ENCODE measurements around the gene DOCK2.

GRCh38 chr5:170081616-170082015 is 444.5 kb downstream of the DOCK2 start:
- TF ChIP-seq, protein P1, sequence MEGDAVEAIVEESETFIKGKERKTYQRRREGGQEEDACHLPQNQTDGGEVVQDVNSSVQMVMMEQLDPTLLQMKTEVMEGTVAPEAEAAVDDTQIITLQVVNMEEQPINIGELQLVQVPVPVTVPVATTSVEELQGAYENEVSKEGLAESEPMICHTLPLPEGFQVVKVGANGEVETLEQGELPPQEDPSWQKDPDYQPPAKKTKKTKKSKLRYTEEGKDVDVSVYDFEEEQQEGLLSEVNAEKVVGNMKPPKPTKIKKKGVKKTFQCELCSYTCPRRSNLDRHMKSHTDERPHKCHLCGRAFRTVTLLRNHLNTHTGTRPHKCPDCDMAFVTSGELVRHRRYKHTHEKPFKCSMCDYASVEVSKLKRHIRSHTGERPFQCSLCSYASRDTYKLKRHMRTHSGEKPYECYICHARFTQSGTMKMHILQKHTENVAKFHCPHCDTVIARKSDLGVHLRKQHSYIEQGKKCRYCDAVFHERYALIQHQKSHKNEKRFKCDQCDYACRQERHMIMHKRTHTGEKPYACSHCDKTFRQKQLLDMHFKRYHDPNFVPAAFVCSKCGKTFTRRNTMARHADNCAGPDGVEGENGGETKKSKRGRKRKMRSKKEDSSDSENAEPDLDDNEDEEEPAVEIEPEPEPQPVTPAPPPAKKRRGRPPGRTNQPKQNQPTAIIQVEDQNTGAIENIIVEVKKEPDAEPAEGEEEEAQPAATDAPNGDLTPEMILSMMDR (IDR thresholded peaks at IDR 0.05 in 4 of 5, conservative IDR thresholded peaks at IDR 0.05 in 1 of 5) = no peak
- TF ChIP-seq POLR2A (IDR thresholded peaks at IDR 0.05) = no peak
